H1 (cell line): Measurements from ENCODE around the gene AP3S1. TPM values are rescaled to one million over a fixed set of nuclear protein-coding genes. Genes with fewer than 3 reads are reported as not detected.

Source experiments
- CTCF ChIA-PET: fragments of 300-600 bp; sonication (Branson Sonifier 250); formaldehyde crosslinking; loops from one replicate; lab custom pipeline; 2021; ENCODE audit not compliant: partially characterized antibody; lab: Charles Lee
- POLR2A ChIA-PET: fragments of 300-600 bp; sonication (Branson Sonifier 250); formaldehyde crosslinking; loops from one replicate; lab custom pipeline; 2021; ENCODE audit warnings: inconsistent platforms; ENCODE audit not compliant: partially characterized antibody; lab: Charles Lee
- DNase-seq, 2 experiments: peaks; one replicate each; pipeline versions ENCODE4 v3.0.0 to v3.0.0-alpha.2; 2010 to 2022; ENCODE audit warnings: low spot score in 2 of 2, low read depth in 1 of 2, mixed read lengths in 1 of 2
- FAIRE-seq: peaks from 2 replicates; lab custom pipeline; 2011; peaks lifted over from hg19 to GRCh38; lab: Jason Lieb, UNC
- H2AFZ ChIP-seq: 2 replicates; pipeline ENCODE4 v1.8.1; 2012; ENCODE audit warnings: low read length, inconsistent platforms
- H2AK5ac ChIP-seq: 2 replicates; pipeline ENCODE4 v1.6.1; 2013; ENCODE audit warnings: low read depth, low read length
- H2BK120ac ChIP-seq: replicated peaks from 2 replicates; pipeline ENCODE3; 2013; ENCODE audit warnings: low read depth, low read length, inconsistent platforms
- H2BK12ac ChIP-seq: 2 replicates; pipeline ENCODE4 v1.6.1; 2013; ENCODE audit warnings: low read depth, low read length
- H2BK15ac ChIP-seq: 2 replicates; pipeline ENCODE4 v1.6.1; 2013; ENCODE audit warnings: low read length
- H2BK20ac ChIP-seq: 2 replicates; pipeline ENCODE4 v1.6.1; 2013; ENCODE audit warnings: low read length
- H2BK5ac ChIP-seq: 2 replicates; pipeline ENCODE4 v1.6.1; 2013; ENCODE audit warnings: low read depth, low read length
- H3K14ac ChIP-seq: 2 replicates; pipeline ENCODE4 v1.6.1; 2013; ENCODE audit warnings: inconsistent platforms; ENCODE audit not compliant: insufficient read length
- H3K18ac ChIP-seq: 2 replicates; pipeline ENCODE4 v1.6.1; 2013; ENCODE audit warnings: low read length; ENCODE audit errors: extremely low read depth
- H3K23ac ChIP-seq: 2 replicates; pipeline ENCODE4 v1.6.1; 2013; ENCODE audit warnings: inconsistent platforms; ENCODE audit not compliant: insufficient read length
- H3K23me2 ChIP-seq: 2 replicates; pipeline ENCODE4 v1.6.1; 2013; ENCODE audit warnings: low read depth, low read length
- H3K27ac ChIP-seq: 2 replicates; pipeline ENCODE4 v1.6.1; 2011; ENCODE audit warnings: low read depth, low read length, inconsistent platforms
- H3K27me3 ChIP-seq, 4 experiments: replicated peaks in 1 of 4; 1 replicate in 1 of 4; 2 replicates in 3 of 4; pipeline versions ENCODE4 v1.6.1 to v1.8.1; 2011 to 2013; ENCODE audit warnings: low read length in 3 of 4, mild to moderate bottlenecking in 3 of 4, inconsistent platforms in 2 of 4, mixed read lengths in 2 of 4, moderate library complexity in 1 of 4; ENCODE audit not compliant: control insufficient read depth in 3 of 4, insufficient read depth in 3 of 4; ENCODE audit errors: extremely low read depth in 1 of 4
- H3K36me3 ChIP-seq, 4 experiments: 2 replicates each; pipeline versions ENCODE4 v1.6.1 to v1.8.1; 2011 to 2013; ENCODE audit warnings: mild to moderate bottlenecking in 4 of 4, low read length in 3 of 4, moderate library complexity in 2 of 4, control low read depth in 1 of 4, inconsistent platforms in 1 of 4; ENCODE audit not compliant: insufficient read depth in 4 of 4, control insufficient read depth in 2 of 4
- H3K4ac ChIP-seq: replicated peaks from 2 replicates; pipeline ENCODE3; 2013; ENCODE audit warnings: low read length, low read depth, mixed read lengths, inconsistent platforms; ENCODE audit not compliant: insufficient read length
- H3K4me1 ChIP-seq, 4 experiments: replicated peaks in 1 of 4; 1 replicate in 1 of 4; 2 replicates in 3 of 4; pipeline versions ENCODE4 v1.6.1 to v1.8.1; 2011 to 2013; ENCODE audit warnings: low read length in 3 of 4, inconsistent platforms in 2 of 4, mixed read lengths in 1 of 4; ENCODE audit not compliant: insufficient read depth in 4 of 4, control insufficient read depth in 3 of 4
- H3K4me2 ChIP-seq, 2 experiments: 2 replicates each; pipeline versions ENCODE4 v1.6.1 to v1.8.1; 2011 to 2013; ENCODE audit warnings: low read depth in 2 of 2, low read length in 2 of 2, control low read depth in 1 of 2, inconsistent platforms in 1 of 2, mild to moderate bottlenecking in 1 of 2; ENCODE audit not compliant: insufficient read depth in 1 of 2
- H3K4me3 ChIP-seq, 4 experiments: fragments of 200-600, 300-600 bp in 1 of 4; sonication (generic), shearing (Covaris generic), sonication (Bioruptor Twin) in 1 of 4; 2 replicates each; pipeline versions ENCODE4 v1.5.1 to v1.8.1; 2011 to 2016; ENCODE audit warnings: low read length in 4 of 4, low read depth in 3 of 4, control low read depth in 2 of 4, inconsistent platforms in 2 of 4, mild to moderate bottlenecking in 2 of 4, mixed read lengths in 1 of 4, moderate library complexity in 1 of 4; ENCODE audit not compliant: insufficient read depth in 2 of 4; ENCODE audit errors: extremely low read depth in 1 of 4
- H3K56ac ChIP-seq: replicated peaks from 2 replicates; pipeline ENCODE3; 2013; ENCODE audit warnings: low read depth, mild to moderate bottlenecking, mixed read lengths, low read length, inconsistent platforms; ENCODE audit not compliant: insufficient read length
- H3K79me1 ChIP-seq: 2 replicates; pipeline ENCODE4 v1.6.1; 2013; ENCODE audit warnings: low read depth, low read length, control low read depth
- H3K79me2 ChIP-seq, 2 experiments: 2 replicates each; pipeline versions ENCODE4 v1.6.1 to v1.8.1; 2012 to 2013; ENCODE audit warnings: low read length in 2 of 2, mild to moderate bottlenecking in 2 of 2, inconsistent platforms in 1 of 2; ENCODE audit not compliant: insufficient read depth in 2 of 2, control insufficient read depth in 1 of 2
- H3K9ac ChIP-seq, 4 experiments: replicated peaks in 1 of 4; 1 replicate in 1 of 4; 2 replicates in 3 of 4; pipeline versions ENCODE4 v1.6.1 to v1.8.1; 2011 to 2013; ENCODE audit warnings: low read depth in 3 of 4, low read length in 3 of 4, control low read depth in 2 of 4, mild to moderate bottlenecking in 2 of 4, moderate library complexity in 2 of 4, inconsistent platforms in 1 of 4; ENCODE audit errors: extremely low read depth in 1 of 4
- H3K9me3 ChIP-seq, 2 experiments: 2 replicates each; pipeline versions ENCODE4 v1.6.1 to v1.8.1; 2012 to 2013; ENCODE audit warnings: mild to moderate bottlenecking in 2 of 2, moderate library complexity in 2 of 2, control low read depth in 1 of 2, inconsistent platforms in 1 of 2, low read depth in 1 of 2, low read length in 1 of 2, mixed read lengths in 1 of 2; ENCODE audit not compliant: insufficient read depth in 2 of 2
- H4K20me1 ChIP-seq, 2 experiments: replicated peaks in 1 of 2; 2 replicates each; pipeline versions ENCODE3 to v1.8.1; 2011 to 2013; ENCODE audit warnings: inconsistent platforms in 2 of 2, low read length in 2 of 2, mild to moderate bottlenecking in 1 of 2; ENCODE audit not compliant: insufficient read depth in 2 of 2, control insufficient read depth in 1 of 2
- H4K5ac ChIP-seq: 2 replicates; pipeline ENCODE4 v1.6.1; 2013; ENCODE audit warnings: low read length, low read depth, mixed read lengths, inconsistent platforms; ENCODE audit not compliant: insufficient read length
- H4K8ac ChIP-seq: 2 replicates; pipeline ENCODE4 v1.8.0; 2013; ENCODE audit warnings: mild to moderate bottlenecking, moderate library complexity, low read length, inconsistent platforms; ENCODE audit not compliant: insufficient read depth; ENCODE audit errors: extremely low read depth
- H4K91ac ChIP-seq: replicated peaks from 2 replicates; pipeline ENCODE3; 2013; ENCODE audit warnings: low read length, mixed read lengths, inconsistent platforms; ENCODE audit not compliant: insufficient read length
- BCL11A ChIP-seq, 2 experiments: IDR thresholded peaks; one replicate each; pipeline ENCODE4 v1.6.1; 2011; ENCODE audit warnings: low read depth in 2 of 2, low read length in 2 of 2, mild to moderate bottlenecking in 2 of 2
- CTCF ChIP-seq, 3 experiments: IDR thresholded peaks; 1 replicate in 2 of 3; 2 replicates in 1 of 3; pipeline versions ENCODE4 v1.5.1 to v1.6.1; 2011; ENCODE audit warnings: low read length in 3 of 3, mild to moderate bottlenecking in 3 of 3, inconsistent platforms in 2 of 3, low read depth in 1 of 3, moderate library complexity in 1 of 3; ENCODE audit not compliant: insufficient read depth in 1 of 3; ENCODE audit errors: control extremely low read depth in 1 of 3
- SAP30 ChIP-seq: fragments of 300-600 bp; sonication (generic); IDR thresholded peaks from 2 replicates; pipeline ENCODE4 v1.7.1; 2012; ENCODE audit warnings: low read length, moderate library complexity, mild to moderate bottlenecking, inconsistent platforms; ENCODE audit not compliant: insufficient read depth, insufficient replicate concordance
- WGBS, 2 experiments: shearing (Covaris generic) in 1 of 2; methylation state at CpG; one replicate each; pipeline versions ENCODE4 v1.1.6 to v1.1.7; 2013 to 2015; ENCODE audit warnings: low lambda C conversion rate in 2 of 2, mixed read lengths in 2 of 2, inconsistent platforms in 1 of 2, low coverage in 1 of 2, missing lambda C conversion rate in 1 of 2; ENCODE audit not compliant: insufficient replicate concordance in 2 of 2, insufficient coverage in 1 of 2, insufficient read length in 1 of 2; ENCODE audit errors: extremely low coverage in 1 of 2, missing lambda C conversion rate in 1 of 2; 5-methylcytosine and 5-hydroxymethylcytosine counted together
- polyA plus RNA-seq, 7 experiments: library from polyadenylated mRNA; depleted of rRNA in 3 of 7; stranded (reverse) in 5 of 7; unstranded in 2 of 7; fragments of >200 nt in 5 of 7; fragments of 200-250 nt in 2 of 7; gene quantifications; 1 replicate in 5 of 7; 2 replicates in 1 of 7; 4 replicates in 1 of 7; pipeline versions ENCODE4 v1.2.1 to v1.2.3, GENCODE V29; 2011 to 2013; ENCODE audit warnings: missing spikeins in 2 of 7, mixed read lengths in 2 of 7
- total RNA-seq: library from RNA; stranded (reverse); fragmentation: NEBNext Ultra II Directional; extraction: Animal tissue kit (Norgen Biotek cat#: 25700); gene quantifications from 2 replicates; pipeline ENCODE4 v1.2.1, GENCODE V29; 2021

AP3S1 gene
- total and polyA plus RNA-seq, 2 of the 8 experiments (the other 6 are each of a cell fraction or from before 2014, with no cell fraction given) = 26.6 to 72.7 TPM

- DNase-seq (no peak), FAIRE-seq (no peak)
- no peak overlapping the region for H3K56ac ChIP-seq
- no peak overlapping the region for H3K18ac ChIP-seq
- no peak overlapping the region for H3K27ac ChIP-seq
- H3K14ac ChIP-seq = no peak overlapping the region
- H2BK15ac ChIP-seq = no peak overlapping the region
- POLR2A ChIA-PET = interaction anchor here (0.6 to 1.8 kb wide), 10 partner anchors 8 to 445 kb away, joined by 3 to 11 read pairs (median 4); partner anchors contain the start of genes AP3S1 and ATG12
- no peak overlapping the region for H4K5ac ChIP-seq
- peaks cover 0 to 5% (median 1%) of the 10 kb centered on the region in 4 experiments; a peak in 5 of 7 replicates for H3K4me1 ChIP-seq
- H3K4ac ChIP-seq = no peak overlapping the region
- no peaks in the 10 kb centered on the region for H3K9me3 ChIP-seq
- peaks cover 0 to 3% of the 10 kb centered on the region in 2 experiments; a peak in 1 of 4 replicates for H3K79me2 ChIP-seq
- WGBS, 2 experiments = 31 to 100% methylated on average over 1 to 21 of the region's 21 CpGs
- H3K36me3 ChIP-seq = peaks cover 0 to 7% (median 1%) of the 10 kb centered on the region in 4 experiments; a peak in 2 of 8 replicates
- no peak overlapping the region for H4K91ac ChIP-seq
- no peak overlapping the region for H4K8ac ChIP-seq
- no peak overlapping the region for H2BK5ac ChIP-seq
- CTCF ChIA-PET = interaction anchor here (0.9 to 4.0 kb wide), 7 partner anchors 15 to 241 kb away, joined by 3 to 14 read pairs (median 4); partner anchors contain the start of gene ATG12
- TF ChIP-seq SAP30 = peak; percentile 53
- TF ChIP-seq CTCF (IDR thresholded peaks at IDR 0.05; ENCODE audit: control extremely low read depth in 1 of 3, insufficient read depth in 1 of 3, low read depth in 1 of 3, low read length in 3 of 3) = peak in 1 of 3 experiments; percentile 11; a peak in 1 of 4 replicates
- no peak for TF ChIP-seq BCL11A (IDR thresholded peaks at IDR 0.05; ENCODE audit: low read depth in 2 of 2, low read length in 2 of 2)
- H3K79me1 ChIP-seq = no peaks in the 10 kb centered on the region; the same call in 1 of the 2 replicates
- H2BK20ac ChIP-seq = no peak overlapping the region
- H3K23ac ChIP-seq = no peak overlapping the region
- no peak overlapping the region for H2BK120ac ChIP-seq
- H3K4me3 ChIP-seq = peak overlapping the region; percentile 70 to 82 (median 72)
- no peak overlapping the region for H2BK12ac ChIP-seq
- H2AFZ ChIP-seq = no peak overlapping the region
- peaks cover 0 to 3% of the 10 kb centered on the region in 2 experiments for H4K20me1 ChIP-seq
- peaks cover 11% of the 10 kb centered on the region for H3K23me2 ChIP-seq
- no peak overlapping the region for H3K9ac ChIP-seq
- H2AK5ac ChIP-seq = no peak overlapping the region
- H3K4me2 ChIP-seq = peak overlapping the region; percentile 78 to 99
- peaks cover 0 to 22% (median 12%) of the 10 kb centered on the region in 4 experiments; a peak in 6 of 7 replicates for H3K27me3 ChIP-seq
These were observed 26.6 kb upstream of the AP3S1 start for GRCh38 chr5:115815006-115815692.
